Epithelial cell of prostate (primary cell): ENCODE data around the gene FAM89B.

Experiments used
- DNase-seq: peaks from one replicate; pipeline ENCODE4 v3.0.0-alpha.2; 2011; ENCODE audit warnings: low read depth, low spot score
- H3K27ac ChIP-seq: fragments of 450-650 bp; 2 replicates; pipeline ENCODE4 v1.5.1; 2017; ENCODE audit warnings: mild to moderate bottlenecking

Gene FAM89B

DNA sequence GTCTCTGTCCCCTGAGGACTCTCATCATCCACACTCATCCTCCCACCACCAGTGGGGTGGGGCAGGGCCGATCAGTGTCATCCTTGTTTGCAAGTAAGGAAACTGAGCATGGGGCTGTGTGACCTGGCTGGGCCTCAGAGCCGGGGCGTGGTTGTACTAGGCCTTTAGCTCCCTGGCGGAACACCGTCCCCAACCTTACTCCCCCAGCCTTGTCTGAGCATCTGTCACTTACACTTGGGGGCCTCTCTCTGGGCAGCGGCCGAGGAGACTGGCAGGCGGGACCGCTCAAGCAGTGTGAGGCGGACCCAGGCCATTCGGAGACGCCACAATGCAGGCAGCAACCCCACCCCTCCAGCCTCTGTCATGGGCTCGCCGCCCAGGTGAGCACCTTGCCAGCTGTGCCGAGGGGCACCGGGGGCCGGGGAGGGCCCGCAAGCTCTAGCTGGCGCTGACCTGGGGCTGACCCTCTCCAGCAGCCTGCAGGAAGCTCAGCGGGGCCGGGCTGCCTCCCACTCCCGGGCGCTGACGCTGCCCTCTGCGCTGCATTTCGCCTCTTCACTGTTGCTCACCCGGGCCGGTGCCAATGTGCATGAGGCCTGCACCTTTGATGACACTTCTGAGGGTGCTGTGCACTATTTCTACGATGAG is 47.1 kb downstream of the FAM89B start:
- DNase-seq, result no peak
- H3K27ac ChIP-seq, result no peak overlapping the region

DNA sequence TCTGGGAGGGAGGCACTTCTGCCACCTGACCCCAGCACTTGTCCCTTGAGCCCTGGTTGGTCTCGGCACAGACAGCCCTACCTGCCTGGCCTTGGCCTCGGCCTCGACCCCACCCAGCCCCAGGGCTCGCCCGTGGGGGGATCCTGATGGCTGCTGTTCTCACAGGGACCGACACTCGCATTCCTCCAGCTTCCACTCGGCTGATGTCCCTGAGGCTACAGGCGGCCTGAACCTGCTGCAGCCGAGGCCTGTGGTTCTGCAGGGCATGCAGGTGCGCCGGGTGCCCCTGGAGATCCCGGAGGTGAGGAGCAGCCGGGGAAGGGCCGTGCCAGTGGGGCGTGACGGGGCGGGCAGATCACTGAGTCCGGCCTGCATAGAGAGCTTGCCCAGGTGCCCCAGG is 48.3 kb downstream of the FAM89B start:
- DNase-seq, result no peak
- H3K27ac ChIP-seq, result no peak overlapping the region

DNA sequence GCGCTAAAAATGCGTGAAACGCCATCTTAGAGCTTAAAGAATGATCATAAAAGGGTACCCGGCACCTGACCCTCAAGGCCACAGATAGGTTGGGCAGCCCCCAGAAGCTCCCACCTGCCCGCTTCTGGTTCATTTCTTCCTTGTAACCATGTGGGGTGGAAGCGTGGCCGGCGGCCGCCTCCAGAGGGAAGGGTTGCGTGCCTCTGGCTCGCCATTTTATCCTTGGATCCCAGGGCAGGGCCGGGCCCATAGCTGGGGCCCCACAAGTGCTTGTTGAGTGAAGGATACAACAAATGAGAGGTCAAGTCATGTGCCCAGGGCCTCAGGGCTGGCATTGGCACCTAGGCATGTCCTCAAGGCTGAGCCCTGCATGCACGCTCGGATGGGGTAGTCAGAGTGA is 49.1 kb downstream of the FAM89B start:
- H3K27ac ChIP-seq, result no peak overlapping the region
- no peak for DNase-seq

DNA sequence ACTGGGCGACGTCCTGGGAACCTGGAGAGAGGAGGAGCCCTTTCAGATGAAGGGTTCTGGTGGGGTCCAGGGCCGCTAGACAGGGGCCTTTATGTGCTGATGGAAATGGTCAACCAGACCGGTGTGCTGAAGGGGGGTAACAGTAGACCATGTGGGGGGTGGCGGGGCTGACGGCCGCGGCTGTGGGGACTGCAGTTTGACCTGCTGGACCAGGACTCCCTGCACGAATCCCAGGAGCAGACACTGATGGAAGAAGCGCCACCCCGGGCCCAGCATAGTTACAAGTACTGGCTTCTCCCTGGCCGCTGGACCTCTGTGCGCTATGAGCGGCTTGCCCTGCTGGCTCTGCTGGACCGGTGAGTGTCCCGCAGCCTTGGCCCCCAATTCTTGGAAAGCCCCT is 49.7 kb downstream of the FAM89B start:
- no peak for DNase-seq
- no peak overlapping the region for H3K27ac ChIP-seq

DNA sequence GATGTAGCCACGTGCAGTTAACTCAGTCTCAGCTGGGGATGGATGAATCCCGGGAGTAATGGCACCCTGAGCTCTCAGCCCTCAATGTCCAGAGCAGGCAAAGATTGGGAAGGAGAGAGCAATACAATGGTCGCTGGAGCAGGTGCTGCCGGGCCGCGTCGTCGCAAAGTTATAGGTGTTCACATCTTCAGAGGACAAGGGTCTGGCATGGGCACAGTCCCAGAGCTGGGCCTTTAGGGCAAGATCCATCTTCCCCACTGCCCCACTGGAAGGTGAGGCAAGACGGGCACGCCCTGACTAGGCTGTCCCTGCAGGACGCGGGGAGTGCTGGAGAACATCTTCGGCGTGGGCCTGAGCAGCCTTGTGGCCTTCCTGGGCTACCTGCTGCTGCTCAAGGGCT is 50.8 kb downstream of the FAM89B start:
- DNase-seq, result no peak

More for the DNA sequence above, 50.8 kb downstream of the FAM89B start:
- H3K27ac ChIP-seq, result no peak overlapping the region
